ENCODE data around the gene FAXDC2. TPM values are rescaled to one million over a fixed set of nuclear protein-coding genes. Genes with fewer than 3 reads are reported as not detected.

The FAXDC2 gene
- total and polyA plus RNA-seq, 2 of the 13 experiments (the other 11 are each of a cell fraction or from before 2014, with no cell fraction given) = 4.7 to 58.8 TPM

- TF ChIP-seq HMGXB3 (CRISPR knock-in tag; IDR thresholded peaks at IDR 0.05; ENCODE audit: borderline replicate concordance) (no peak), PRPF4 (IDR thresholded peaks at IDR 0.05; ENCODE audit: low read depth, low read length, poor library complexity, severe bottlenecking) (no peak), SMARCC2 (IDR thresholded peaks at IDR 0.05) (no peak), CHCHD3 (CRISPR knock-in tag; IDR thresholded peaks at IDR 0.05) (no peak), ZNF24 (IDR thresholded peaks at IDR 0.05) (no peak), GPBP1L1 (CRISPR knock-in tag; IDR thresholded peaks at IDR 0.05) (no peak), PHF21A (CRISPR knock-in tag; IDR thresholded peaks at IDR 0.05) (no peak), TRIM24 (CRISPR knock-in tag; IDR thresholded peaks at IDR 0.05) (no peak), CEBPZ (IDR thresholded peaks at IDR 0.05; ENCODE audit: low read length) (no peak), MAF1 (CRISPR knock-in tag; IDR thresholded peaks at IDR 0.05; ENCODE audit: borderline replicate concordance) (no peak), ZBTB7B (CRISPR knock-in tag; IDR thresholded peaks at IDR 0.05) (0 out of 2 replicates have a peak, but pooled peaks have one; percentile 56), MIER3 (CRISPR knock-in tag; IDR thresholded peaks at IDR 0.05; ENCODE audit: borderline replicate concordance) (no peak; the same call in 1 of the 2 replicates), EEA1 (CRISPR knock-in tag; IDR thresholded peaks at IDR 0.05; ENCODE audit: borderline replicate concordance) (no peak), FOXA3 (CRISPR knock-in tag; IDR thresholded peaks at IDR 0.05) (no peak), SIX1 (CRISPR knock-in tag; IDR thresholded peaks at IDR 0.05; ENCODE audit: borderline replicate concordance) (peak; percentile 84; the same call in 1 of the 2 replicates), ZBTB1 (CRISPR knock-in tag; IDR thresholded peaks at IDR 0.05; ENCODE audit: borderline replicate concordance) (no peak), ATF4 (CRISPR knock-in tag; IDR thresholded peaks at IDR 0.05) (0 out of 4 replicates have a peak, but pooled peaks of 1 of the 2 experiments have one; percentile 34), CCAR2 (optimal IDR thresholded peaks at IDR 0.05; ENCODE audit: low read depth, low read length) (no peak)
Measured at GRCh38 chr5:154857530-154858296, 7.3 kb upstream of the FAXDC2 start (continued).

Measured in HepG2 (cell line).